Measurements from ENCODE around the gene SOX15.
"Not testable (repeated sequence)": the region's sequence is repeated elsewhere in the genome, so short reads cannot be mapped to it uniquely, and the experiment has no call there.

The SOX15 gene

DNA sequence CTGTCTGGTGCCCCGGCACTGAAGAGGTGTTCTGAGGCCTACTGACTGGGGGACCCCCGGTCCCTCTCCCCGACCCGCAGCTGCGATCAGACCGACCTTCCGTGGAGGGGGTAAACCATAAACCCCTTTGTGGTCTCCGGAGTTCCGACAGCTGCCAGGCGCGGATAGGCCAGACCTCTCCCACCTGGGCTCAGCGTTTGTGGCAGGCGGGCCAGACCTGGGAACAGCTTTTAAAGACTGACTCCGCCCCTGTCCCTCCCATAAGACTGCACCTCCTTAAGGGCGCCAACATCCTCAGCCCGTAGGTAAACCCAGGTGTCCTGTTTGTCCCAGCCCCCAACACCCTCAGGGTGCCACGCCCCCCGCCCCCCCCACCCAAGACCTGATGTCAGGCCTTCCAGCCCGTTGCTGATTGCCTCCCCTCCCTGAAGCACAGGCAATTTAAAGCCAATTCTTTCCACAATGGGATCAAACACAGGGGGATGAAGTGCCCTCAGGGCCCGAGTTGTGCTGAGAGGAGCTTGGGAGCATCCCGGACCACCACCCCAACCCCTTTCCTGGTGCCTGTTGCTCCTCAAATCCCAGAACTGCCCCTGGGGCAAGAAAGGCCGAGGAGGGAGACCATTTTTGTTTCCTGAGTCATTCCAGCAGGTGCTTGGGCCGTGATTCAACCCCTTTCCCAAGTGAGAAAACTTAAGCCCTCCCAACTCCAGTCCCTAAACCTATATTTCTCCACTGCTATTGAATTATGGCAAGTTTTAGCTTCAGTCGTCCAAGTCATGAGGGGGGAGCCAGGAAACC is at the start of gene SOX15:
Gene SOX15, minus strand, starts transcription at position 204 of the 801 bp plus-strand sequence. CDS start 418 bp downstream, outside the sequence.
- in situ Hi-C loops (cut with HindIII; ENCODE audit: low sequenced_read_pairs) = no loop called here

GRCh38 chr17:7636163-7636562 is 46.3 kb upstream of the SOX15 start:
- in situ Hi-C loops (cut with HindIII; ENCODE audit: low sequenced_read_pairs) = no loop called here

DNA sequence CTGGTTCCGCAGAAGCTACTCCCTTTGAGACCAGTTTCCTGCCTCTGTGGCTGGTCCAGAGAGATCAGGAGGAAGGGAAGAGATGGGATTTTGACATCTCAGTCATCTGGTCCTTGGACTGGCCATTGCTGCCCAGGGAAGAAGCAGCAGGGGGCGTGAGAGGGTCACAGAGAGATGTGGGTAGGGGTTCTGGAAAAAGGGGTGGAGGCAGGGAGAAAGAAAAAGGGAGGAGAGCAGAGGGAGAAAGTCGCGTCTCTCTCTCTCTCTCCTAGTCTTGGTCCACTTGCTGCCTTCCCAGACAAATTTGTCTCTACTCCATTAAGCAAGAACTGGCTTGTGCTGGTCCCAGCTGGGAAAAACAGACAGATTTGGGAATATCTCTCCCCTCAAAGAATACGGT is 44.5 kb upstream of the SOX15 start:
- in situ Hi-C loops (cut with HindIII; ENCODE audit: low sequenced_read_pairs) = no loop called here

DNA sequence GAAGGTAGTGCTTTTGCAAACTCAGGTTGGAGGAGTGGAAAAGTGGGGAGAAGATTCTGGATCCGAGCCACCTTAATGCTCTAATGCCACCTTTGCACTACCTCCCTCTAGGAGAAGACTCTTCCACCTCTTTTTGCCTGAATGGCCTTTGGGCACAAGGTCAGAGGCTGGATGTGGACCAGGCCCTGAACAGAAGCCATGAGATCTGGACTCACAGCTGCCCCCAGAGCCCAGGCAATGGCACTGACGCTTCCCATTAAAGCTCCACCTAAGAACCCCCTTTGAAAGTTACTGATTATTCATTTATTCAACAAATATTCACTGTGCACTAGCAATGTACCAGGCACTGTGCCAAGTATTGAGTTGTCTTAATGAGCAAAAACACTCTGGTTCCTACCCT is 43.2 kb upstream of the SOX15 start:
- in situ Hi-C loops (cut with HindIII; ENCODE audit: low sequenced_read_pairs) = no loop called here

DNA sequence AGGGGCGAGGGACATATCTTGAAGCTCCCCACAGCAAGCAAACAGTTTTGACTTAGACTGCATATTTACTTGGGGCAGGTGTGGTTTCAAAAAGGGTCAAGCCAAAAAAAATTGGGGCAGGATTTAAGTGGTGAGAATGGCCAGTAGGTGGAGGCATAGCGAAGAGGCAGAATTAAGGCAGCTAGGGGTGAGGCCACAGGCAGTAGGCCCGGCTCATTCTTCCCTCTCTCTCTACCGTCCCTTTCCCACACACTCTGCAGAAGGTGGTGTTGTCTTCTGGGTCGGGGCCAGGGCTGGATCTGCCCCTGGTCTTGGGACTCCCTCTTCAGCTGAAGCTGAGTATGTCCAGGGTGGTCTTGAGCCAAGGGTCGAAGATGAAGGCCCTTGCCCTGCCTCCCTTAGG is 42.6 kb upstream of the SOX15 start:
- in situ Hi-C loops (cut with HindIII; ENCODE audit: low sequenced_read_pairs) = no loop called here

- in situ Hi-C loops (cut with HindIII; ENCODE audit: low sequenced_read_pairs) = no loop called here
These were observed 41.8 kb upstream of the SOX15 start for GRCh38 chr17:7631398-7632380.

DNA sequence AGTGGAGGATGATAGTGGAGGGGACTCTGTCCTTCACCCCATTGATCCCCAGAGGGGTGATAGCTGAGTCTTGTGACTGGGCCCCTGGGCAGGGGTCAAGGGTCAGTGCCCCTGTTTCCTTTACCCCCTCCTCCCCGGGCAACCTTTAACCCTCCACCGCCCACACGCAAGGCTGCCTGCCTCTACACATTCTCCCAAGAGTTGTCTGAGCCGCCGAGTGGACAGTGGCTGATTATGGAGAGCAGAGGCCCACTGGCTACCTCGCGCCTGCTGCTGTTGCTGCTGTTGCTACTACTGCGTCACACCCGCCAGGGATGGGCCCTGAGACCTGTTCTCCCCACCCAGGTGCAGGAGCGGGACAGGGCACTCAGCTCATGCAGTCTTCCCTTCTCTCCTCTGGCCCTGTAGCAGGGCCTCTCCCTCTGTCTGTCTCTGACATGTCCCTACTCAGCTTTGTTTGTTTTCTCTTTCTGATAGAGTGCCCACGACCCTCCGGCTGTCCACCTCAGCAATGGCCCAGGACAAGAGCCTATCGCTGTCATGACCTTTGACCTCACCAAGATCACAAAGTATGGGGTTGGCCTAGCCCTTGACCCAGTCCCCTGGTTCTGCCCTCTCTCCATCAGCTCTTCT is 40.2 kb upstream of the SOX15 start, which contains the start of gene SHBG:
Gene SHBG, plus strand, starts transcription at position 197 of the 633 bp plus-strand sequence. Its CDS starts 38 bp downstream, at position 235.
- in situ Hi-C loops (cut with HindIII; ENCODE audit: low sequenced_read_pairs) = no loop called here

DNA sequence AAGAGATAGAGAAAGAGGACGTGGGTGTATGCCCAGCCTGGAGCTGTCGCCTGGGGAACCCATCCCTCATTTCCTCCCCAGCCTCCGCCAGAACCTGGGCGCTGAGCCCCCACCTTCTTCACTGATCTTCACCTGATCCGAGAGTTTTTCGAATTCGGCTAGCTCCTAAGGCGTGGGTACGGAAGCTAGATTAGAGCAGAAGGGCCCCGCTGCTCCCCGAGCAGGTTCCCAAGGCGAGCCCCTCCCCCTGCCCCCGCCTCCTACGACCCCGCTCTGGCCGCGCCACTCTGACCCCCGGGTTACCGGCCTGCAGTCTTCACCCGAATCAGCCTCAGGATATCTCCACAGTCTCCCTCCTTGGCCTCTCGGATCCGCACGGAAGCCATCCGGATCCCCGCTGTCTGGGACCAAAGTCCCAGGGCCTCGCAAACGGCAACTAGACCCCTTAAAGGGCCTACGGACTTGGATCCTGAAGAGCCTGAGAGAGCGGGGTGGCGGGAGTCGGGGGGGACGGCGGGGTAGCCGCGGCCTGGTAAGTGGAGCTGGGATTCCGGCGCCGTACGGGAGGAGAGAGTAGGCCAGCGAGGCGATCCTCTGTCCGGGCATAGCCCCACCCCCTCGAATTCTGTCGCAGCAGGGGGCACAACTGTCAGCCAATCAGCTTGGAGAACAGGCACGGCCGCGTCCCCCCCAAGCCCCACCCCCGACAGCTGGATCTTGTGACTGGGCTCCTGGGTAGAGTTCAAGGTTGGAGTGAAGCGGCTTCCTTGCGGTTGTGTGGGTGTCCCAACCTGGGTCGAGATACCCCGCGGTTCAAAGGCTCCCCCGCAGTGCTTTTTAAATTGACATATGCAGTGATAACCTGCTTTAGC is 37.6 kb upstream of the SOX15 start, which contains the start of gene SAT2:
Gene SAT2, minus strand, starts transcription at position 572 of the 872 bp plus-strand sequence. Its CDS starts 186 bp downstream, at position 386.
- in situ Hi-C loops (cut with HindIII; ENCODE audit: low sequenced_read_pairs) = no loop called here

DNA sequence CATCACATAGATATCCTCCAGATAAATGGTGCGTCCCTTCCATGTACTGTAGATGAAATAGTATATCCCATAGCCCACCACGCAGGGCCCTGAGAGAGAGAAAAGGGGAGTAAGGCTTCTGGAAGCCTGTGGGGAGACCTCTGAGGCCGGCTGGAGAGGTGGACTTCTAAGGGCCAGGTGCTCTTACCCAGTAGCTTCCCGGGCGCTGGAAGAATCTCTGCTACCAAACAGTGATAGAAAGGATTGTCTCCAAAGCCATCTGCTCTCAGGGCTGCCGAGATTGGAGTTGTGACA is 37.0 kb upstream of the SOX15 start:
- in situ Hi-C loops (cut with HindIII; ENCODE audit: low sequenced_read_pairs) = no loop called here

DNA sequence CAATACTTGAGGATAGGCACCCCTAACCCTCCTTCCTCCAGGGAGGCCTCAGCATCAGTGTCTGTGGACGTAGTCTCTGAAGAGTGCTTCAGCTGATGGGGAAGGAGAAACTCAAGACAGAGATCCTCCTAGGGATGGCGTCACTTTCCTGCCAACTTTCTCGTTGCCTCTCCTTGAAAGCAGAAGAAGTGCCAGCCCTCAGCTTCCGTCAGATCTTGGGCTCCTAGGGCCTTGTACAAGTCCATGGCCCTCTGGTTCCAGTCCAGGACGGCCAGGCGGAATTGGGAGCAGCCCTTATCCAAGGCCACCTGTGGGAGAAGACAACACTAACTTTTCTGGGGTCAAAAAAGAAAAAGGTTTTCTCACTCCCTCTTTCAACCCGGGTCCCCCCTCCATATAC is 36.4 kb upstream of the SOX15 start:
- in situ Hi-C loops (cut with HindIII; ENCODE audit: low sequenced_read_pairs) = no loop called here

DNA sequence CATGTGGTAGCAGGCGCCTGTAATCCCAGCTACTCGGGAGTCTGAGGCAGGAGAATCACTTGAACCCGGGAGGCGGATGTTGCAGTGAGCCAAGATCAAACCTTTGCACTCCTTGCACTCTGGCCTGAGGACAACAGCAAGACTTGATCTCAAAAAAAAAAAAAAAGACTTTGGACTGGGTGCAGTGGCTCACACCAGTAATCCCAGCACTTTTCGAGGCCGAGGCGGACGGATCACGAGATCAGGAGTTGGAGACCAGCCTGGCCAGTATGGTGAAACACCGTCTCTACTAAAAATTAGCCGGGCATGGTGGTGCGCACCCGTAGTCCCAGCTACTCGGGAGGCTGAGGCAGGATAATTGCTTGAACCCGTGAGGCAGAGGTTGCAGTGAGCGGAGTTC is 35.9 kb upstream of the SOX15 start:
- in situ Hi-C loops (cut with HindIII; ENCODE audit: low sequenced_read_pairs) = not testable (repeated sequence)

DNA sequence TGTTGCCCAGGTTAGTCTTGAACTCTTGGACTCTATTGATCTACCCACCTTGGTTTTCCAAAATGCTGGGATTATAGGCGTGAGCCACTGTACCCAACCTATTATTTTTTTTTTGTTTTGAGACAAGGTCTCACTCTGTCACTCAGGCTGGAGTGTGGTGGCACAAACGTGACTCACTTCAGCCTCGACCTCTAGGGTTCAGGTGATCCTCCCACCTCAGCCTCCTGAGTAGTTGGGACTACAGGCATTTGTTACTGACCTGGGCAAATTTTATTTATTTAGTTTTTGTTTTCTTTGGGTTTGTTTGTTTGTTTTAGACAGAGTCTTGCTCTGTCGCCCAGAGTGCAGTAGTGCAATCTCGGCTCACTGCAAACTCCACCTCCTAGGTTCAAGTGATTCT is 33.8 kb upstream of the SOX15 start:
- in situ Hi-C loops (cut with HindIII; ENCODE audit: low sequenced_read_pairs) = no loop called here

- in situ Hi-C loops (cut with HindIII; ENCODE audit: low sequenced_read_pairs) = no loop called here
These were observed 30.9 kb upstream of the SOX15 start for GRCh38 chr17:7620835-7621234.

DNA sequence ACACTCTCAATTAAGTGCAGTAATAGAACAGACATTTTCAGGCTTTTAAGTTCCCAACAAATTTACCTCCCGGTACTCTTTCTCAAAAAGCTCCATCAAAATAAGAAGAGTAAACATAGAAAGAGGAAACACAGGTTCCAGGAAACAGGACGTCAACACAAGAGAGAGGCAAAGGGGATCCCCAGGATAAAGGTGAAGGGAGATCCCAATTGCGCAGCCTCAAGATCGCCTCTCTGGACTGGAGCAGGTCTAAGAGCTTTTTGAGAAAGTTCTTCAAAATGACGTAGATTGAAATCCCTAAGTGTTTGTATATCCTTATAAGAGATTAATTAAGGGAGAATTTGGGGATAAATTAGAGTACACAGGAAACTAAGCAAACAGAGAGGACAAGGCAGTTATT is 28.7 kb upstream of the SOX15 start:
- in situ Hi-C loops (cut with HindIII; ENCODE audit: low sequenced_read_pairs) = no loop called here

- in situ Hi-C loops (cut with HindIII; ENCODE audit: low sequenced_read_pairs) = no loop called here
These were observed 25.4 kb upstream of the SOX15 start for GRCh38 chr17:7615265-7615747.

DNA sequence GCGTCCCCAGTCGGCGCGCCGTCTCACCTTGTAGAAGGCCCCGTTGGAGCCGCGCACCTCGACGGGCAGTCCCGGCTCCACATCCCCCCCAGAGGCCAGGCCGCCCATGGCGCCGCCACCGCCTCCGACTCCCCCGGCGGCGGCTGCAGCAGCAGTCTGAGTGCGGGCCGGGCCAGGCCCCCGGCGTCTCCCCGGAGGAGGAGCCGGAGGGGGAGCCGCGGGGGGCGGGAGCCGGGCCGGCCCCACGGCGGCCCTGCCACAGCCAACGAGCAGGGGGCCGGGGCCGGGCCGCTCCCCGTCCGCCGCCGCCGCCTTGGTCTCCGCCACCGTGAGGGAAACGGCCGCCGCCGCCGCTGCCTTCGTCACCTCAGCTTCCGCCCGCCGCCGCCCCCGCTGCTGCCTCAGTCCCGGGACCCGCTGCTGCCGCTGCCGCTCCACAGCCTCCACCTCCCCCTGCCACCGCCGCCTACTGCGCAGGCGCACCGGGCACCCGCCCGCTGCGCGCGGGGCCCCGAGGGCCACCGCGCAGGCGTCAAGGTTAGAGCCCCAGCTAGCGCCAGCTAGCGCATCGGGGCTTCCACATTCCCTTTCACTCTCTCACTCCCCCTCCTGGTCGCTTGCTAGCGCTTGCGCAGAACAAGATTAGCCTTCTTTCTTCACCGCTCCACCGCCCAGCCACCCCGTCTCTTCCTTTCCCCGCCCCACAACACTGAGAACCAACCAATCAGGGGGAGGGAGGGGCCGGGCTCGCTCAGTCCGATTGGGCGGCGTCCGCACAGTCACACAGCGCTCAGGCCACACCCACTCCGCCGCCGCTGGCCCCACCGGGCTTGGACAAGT is 24.8 kb upstream of the SOX15 start, which contains the start of gene FXR2:
Gene FXR2, minus strand, starts transcription at position 473 of the 840 bp plus-strand sequence. Its CDS starts 365 bp downstream, at position 108.
- in situ Hi-C loops (cut with HindIII; ENCODE audit: low sequenced_read_pairs) = no loop called here

- in situ Hi-C loops (cut with HindIII; ENCODE audit: low sequenced_read_pairs) = no loop called here
These were observed 24.0 kb upstream of the SOX15 start for GRCh38 chr17:7613769-7614424.

DNA sequence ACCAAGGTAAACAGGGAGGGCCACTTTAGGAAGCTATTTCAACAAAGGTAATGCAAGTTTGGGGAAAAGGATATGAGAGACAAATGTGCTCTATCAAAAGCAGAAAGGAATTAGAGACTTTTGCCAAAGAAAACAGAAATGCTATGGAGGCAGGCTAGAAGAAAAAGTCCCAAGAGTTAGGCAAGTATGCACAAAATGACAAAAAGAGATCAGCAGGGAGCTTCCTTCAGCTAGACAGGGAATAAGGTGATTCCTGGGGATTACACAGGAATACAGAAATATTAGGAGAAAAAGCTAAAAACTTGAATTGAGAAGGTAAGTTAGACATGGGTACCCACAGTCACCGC is 22.4 kb upstream of the SOX15 start:
- in situ Hi-C loops (cut with HindIII; ENCODE audit: low sequenced_read_pairs) = no loop called here

Measured in endothelial cell of hepatic sinusoid (primary cell).